ENCODE data around the gene DTNBP1.

The DTNBP1 gene

GRCh38 chr6:15626878-15627674 lies 35.8 kb downstream of the DTNBP1 start:
- no peak for DNase-seq (ENCODE audit: low read depth in 4 of 4, low spot score in 1 of 4)

GRCh38 chr6:15626160-15626559 lies 36.7 kb downstream of the DTNBP1 start:
- DNase-seq (ENCODE audit: low read depth in 4 of 4, low spot score in 1 of 4), result no peak

- no peak for DNase-seq (ENCODE audit: low read depth in 4 of 4, low spot score in 1 of 4)
Measured at GRCh38 chr6:15623276-15624116, 39.3 kb downstream of the DTNBP1 start.

GRCh38 chr6:15622045-15622740 lies 40.6 kb downstream of the DTNBP1 start:
- DNase-seq (ENCODE audit: low read depth in 4 of 4, low spot score in 1 of 4), result no peak

- no peak for DNase-seq (ENCODE audit: low read depth in 4 of 4, low spot score in 1 of 4)
Measured at GRCh38 chr6:15621203-15622044, 41.4 kb downstream of the DTNBP1 start.

GRCh38 chr6:15620611-15621010 lies 42.2 kb downstream of the DTNBP1 start:
- no peak for DNase-seq (ENCODE audit: low read depth in 4 of 4, low spot score in 1 of 4)

GRCh38 chr6:15619330-15619729 lies 43.5 kb downstream of the DTNBP1 start:
- no peak for DNase-seq (ENCODE audit: low read depth in 4 of 4, low spot score in 1 of 4)

GRCh38 chr6:15618685-15619084 lies 44.1 kb downstream of the DTNBP1 start:
- DNase-seq (ENCODE audit: low read depth in 4 of 4, low spot score in 1 of 4), result no peak

GRCh38 chr6:15616261-15616660 lies 46.6 kb downstream of the DTNBP1 start:
- no peak for DNase-seq (ENCODE audit: low read depth in 4 of 4, low spot score in 1 of 4)

GRCh38 chr6:15615802-15616201 lies 47.0 kb downstream of the DTNBP1 start:
- DNase-seq (ENCODE audit: low read depth in 4 of 4, low spot score in 1 of 4), result no peak

- DNase-seq (ENCODE audit: low read depth in 4 of 4, low spot score in 1 of 4), result no peak
Measured at GRCh38 chr6:15614277-15614676, 48.6 kb downstream of the DTNBP1 start.

GRCh38 chr6:15608396-15608795 lies 54.4 kb downstream of the DTNBP1 start:
- no peak for DNase-seq (ENCODE audit: low read depth in 4 of 4, low spot score in 1 of 4)

GRCh38 chr6:15607603-15608002 lies 55.2 kb downstream of the DTNBP1 start:
- no peak for DNase-seq (ENCODE audit: low read depth in 4 of 4, low spot score in 1 of 4)

GRCh38 chr6:15606347-15606746 lies 56.5 kb downstream of the DTNBP1 start:
- DNase-seq (ENCODE audit: low read depth in 4 of 4, low spot score in 1 of 4), result no peak

GRCh38 chr6:15604843-15605242 lies 58.0 kb downstream of the DTNBP1 start:
- no peak for DNase-seq (ENCODE audit: low read depth in 4 of 4, low spot score in 1 of 4)

GRCh38 chr6:15602154-15602553 lies 60.7 kb downstream of the DTNBP1 start:
- DNase-seq (ENCODE audit: low read depth in 4 of 4, low spot score in 1 of 4), result no peak

- DNase-seq (ENCODE audit: low read depth in 4 of 4, low spot score in 1 of 4), result no peak
Measured at GRCh38 chr6:15598273-15598798, 64.5 kb downstream of the DTNBP1 start.

- DNase-seq (ENCODE audit: low read depth in 4 of 4, low spot score in 1 of 4), result no peak
Measured at GRCh38 chr6:15596186-15596896, 66.5 kb downstream of the DTNBP1 start.

- DNase-seq (ENCODE audit: low read depth in 4 of 4, low spot score in 1 of 4), result no peak
Measured at GRCh38 chr6:15595461-15596173, 67.2 kb downstream of the DTNBP1 start.
